Measurements from ENCODE around the gene LRMDA.

Gene LRMDA

GRCh38 chr10:76026176-76026771, 594.9 kb downstream of the LRMDA start:
- no peak overlapping the region for H3K4me3 ChIP-seq

GRCh38 chr10:76026905-76027304, 595.5 kb downstream of the LRMDA start:
- Histone ChIP-seq H3K36me3 (no peaks in the 10 kb centered on the region), H3K4me1 (no peaks in the 10 kb centered on the region), H3K4me3 (no peak overlapping the region), H3K27me3 (no peaks in the 10 kb centered on the region), H3K9me3 (no peaks in the 10 kb centered on the region), H3K27ac (no peak overlapping the region)
- DNase-seq = no peak
- TF ChIP-seq CTCF (IDR thresholded peaks at IDR 0.05) = no peak
- intact Hi-C loops (cut with DNase I; ENCODE audit: low total_unique reads) = no loop called here

More at GRCh38 chr10:76026176-76026771, 594.9 kb downstream of the LRMDA start:
- no peak for TF ChIP-seq CTCF (IDR thresholded peaks at IDR 0.05)
- no peak for DNase-seq
- no peaks in the 10 kb centered on the region for H3K36me3 ChIP-seq
- no peaks in the 10 kb centered on the region for H3K27me3 ChIP-seq
- no peak overlapping the region for H3K27ac ChIP-seq
- H3K9me3 ChIP-seq = no peaks in the 10 kb centered on the region
- H3K4me1 ChIP-seq = no peaks in the 10 kb centered on the region
- intact Hi-C loops (cut with DNase I; ENCODE audit: low total_unique reads) = no loop called here

- no peaks in the 10 kb centered on the region for H3K9me3 ChIP-seq
- H3K27me3 ChIP-seq = no peaks in the 10 kb centered on the region
- no peaks in the 10 kb centered on the region for H3K36me3 ChIP-seq
- intact Hi-C loops (cut with DNase I; ENCODE audit: low total_unique reads) = loop anchor here (10.0 kb wide), 1 partner anchor 515 kb away; no protein-coding TSS in a partner anchor
- H3K27ac ChIP-seq = no peak overlapping the region
- DNase-seq = no peak
- peaks cover 0 to 17% (median 3%) of the 10 kb centered on the region in 4 donors for H3K4me1 ChIP-seq
- no peak for TF ChIP-seq CTCF (IDR thresholded peaks at IDR 0.05)
- H3K4me3 ChIP-seq = no peak overlapping the region
These were observed 598.4 kb downstream of the LRMDA start for GRCh38 chr10:76029782-76030181.

- H3K9me3 ChIP-seq = no peaks in the 10 kb centered on the region
- no peaks in the 10 kb centered on the region for H3K36me3 ChIP-seq
- intact Hi-C loops (cut with DNase I; ENCODE audit: low total_unique reads) = loop anchor here (10.0 kb wide), 1 partner anchor 514 kb away; no protein-coding TSS in a partner anchor
- no peak for DNase-seq
- H3K27me3 ChIP-seq = no peaks in the 10 kb centered on the region
- no peak for TF ChIP-seq CTCF (IDR thresholded peaks at IDR 0.05)
- no peak overlapping the region for H3K4me3 ChIP-seq
- no peak overlapping the region for H3K27ac ChIP-seq
- H3K4me1 ChIP-seq = peaks cover 0 to 29% (median 10%) of the 10 kb centered on the region in 4 donors
These were observed 599.7 kb downstream of the LRMDA start for GRCh38 chr10:76031099-76031498.

- TF ChIP-seq CTCF (IDR thresholded peaks at IDR 0.05) = no peak
- intact Hi-C loops (cut with DNase I; ENCODE audit: low total_unique reads) = loop anchor here (10.0 kb wide), 1 partner anchor 513 kb away; no protein-coding TSS in a partner anchor
- DNase-seq = no peak
- Histone ChIP-seq H3K27me3 (no peaks in the 10 kb centered on the region), H3K4me3 (no peak overlapping the region), H3K27ac (no peak overlapping the region), H3K36me3 (no peaks in the 10 kb centered on the region), H3K9me3 (no peaks in the 10 kb centered on the region), H3K4me1 (peaks cover 0 to 35% (median 10%) of the 10 kb centered on the region in 4 donors)
These were observed 600.6 kb downstream of the LRMDA start for GRCh38 chr10:76031769-76032699.

Data from tibial artery (tissue), 4 donors.